ENCODE data around the gene PLAAT3.

DNA sequence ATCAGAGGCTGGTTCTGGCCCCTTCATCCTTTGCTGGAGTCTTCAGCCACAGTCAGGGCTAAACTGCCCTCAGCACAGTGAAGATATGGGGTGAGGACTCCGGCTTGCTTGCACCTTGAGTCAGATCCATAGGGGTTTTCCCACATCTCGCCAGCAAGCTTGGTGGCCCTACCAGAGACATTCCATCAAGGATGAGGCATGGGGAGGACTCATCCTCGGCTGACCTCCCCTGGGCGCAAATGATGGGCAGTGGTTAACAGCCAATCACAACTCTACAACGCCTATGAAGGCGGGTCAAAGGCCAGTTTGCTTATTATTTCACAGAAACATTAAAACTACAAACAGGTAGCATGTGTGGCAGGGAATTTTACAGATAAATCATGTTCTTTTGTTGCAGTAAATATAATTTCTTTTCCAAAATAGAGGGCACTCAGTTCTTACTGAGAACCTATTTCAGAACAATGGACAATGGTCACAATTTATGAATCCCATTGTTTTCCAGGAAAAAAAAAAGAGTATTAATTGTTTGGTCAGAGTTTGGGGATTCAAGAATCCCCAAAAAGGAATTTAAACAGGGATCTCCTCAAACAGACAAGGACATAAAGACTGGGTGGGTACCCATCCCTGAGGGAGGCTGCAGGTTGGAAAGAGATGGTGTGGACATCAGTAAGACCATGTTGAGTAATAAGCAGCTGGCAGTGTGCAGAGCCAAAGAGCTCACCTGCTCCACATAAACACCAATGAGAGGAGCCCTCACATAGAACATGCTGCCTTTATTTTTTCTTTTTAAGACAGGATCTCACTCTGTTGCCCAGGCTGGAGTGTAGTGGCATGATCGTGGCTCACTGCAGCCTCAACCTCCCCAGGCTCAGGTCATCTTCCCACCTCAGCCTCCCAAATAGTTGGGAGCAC is 14.8 kb downstream of the PLAAT3 start:
- no peak for TF ChIP-seq POLR2AphosphoS5 (IDR thresholded peaks at IDR 0.05; ENCODE audit: low read depth, low read length)
- no peak for TF ChIP-seq POLR2A (IDR thresholded peaks at IDR 0.05; ENCODE audit: low read depth, low read length)
- TF ChIP-seq TAF1 (IDR thresholded peaks at IDR 0.05; ENCODE audit: low read depth, low read length), result no peak
- TF ChIP-seq SPI1 (IDR thresholded peaks at IDR 0.05; ENCODE audit: low read depth, low read length), result no peak
- no peak for TF ChIP-seq POU2F2 (IDR thresholded peaks at IDR 0.05; ENCODE audit: low read depth, low read length)
- no peak for TF ChIP-seq PAX5 (IDR thresholded peaks at IDR 0.05; ENCODE audit: insufficient read depth, low read length, severe bottlenecking)

Measured in GM12891 (cell line).